SU-DHL-6 (cell line): ENCODE measurements around the gene ROS1.

Experiments
- EZH2phosphoT487 ChIP-seq: fragments of 200-600 bp; sonication (generic), shearing (Covaris generic); conservative IDR thresholded peaks from 2 replicates; pipeline ENCODE4 v1.6.1; 2018; ENCODE audit warnings: mild to moderate bottlenecking, antibody characterized with exemption, low read length, moderate library complexity, mixed read lengths
- TF ChIP-seq, protein P1 (sequence below): fragments of 200-600 bp; sonication (generic); IDR thresholded peaks from one replicate; pipeline ENCODE4 v1.5.1; 2017; ENCODE audit warnings: antibody characterized with exemption, mild to moderate bottlenecking, low read length, moderate library complexity; ENCODE audit not compliant: insufficient read depth, poor library complexity, severe bottlenecking

- TF ChIP-seq, protein P1, sequence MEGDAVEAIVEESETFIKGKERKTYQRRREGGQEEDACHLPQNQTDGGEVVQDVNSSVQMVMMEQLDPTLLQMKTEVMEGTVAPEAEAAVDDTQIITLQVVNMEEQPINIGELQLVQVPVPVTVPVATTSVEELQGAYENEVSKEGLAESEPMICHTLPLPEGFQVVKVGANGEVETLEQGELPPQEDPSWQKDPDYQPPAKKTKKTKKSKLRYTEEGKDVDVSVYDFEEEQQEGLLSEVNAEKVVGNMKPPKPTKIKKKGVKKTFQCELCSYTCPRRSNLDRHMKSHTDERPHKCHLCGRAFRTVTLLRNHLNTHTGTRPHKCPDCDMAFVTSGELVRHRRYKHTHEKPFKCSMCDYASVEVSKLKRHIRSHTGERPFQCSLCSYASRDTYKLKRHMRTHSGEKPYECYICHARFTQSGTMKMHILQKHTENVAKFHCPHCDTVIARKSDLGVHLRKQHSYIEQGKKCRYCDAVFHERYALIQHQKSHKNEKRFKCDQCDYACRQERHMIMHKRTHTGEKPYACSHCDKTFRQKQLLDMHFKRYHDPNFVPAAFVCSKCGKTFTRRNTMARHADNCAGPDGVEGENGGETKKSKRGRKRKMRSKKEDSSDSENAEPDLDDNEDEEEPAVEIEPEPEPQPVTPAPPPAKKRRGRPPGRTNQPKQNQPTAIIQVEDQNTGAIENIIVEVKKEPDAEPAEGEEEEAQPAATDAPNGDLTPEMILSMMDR, result no peak
- TF ChIP-seq EZH2phosphoT487, result no peak
Measured at GRCh38 chr6:117404548-117404947, 21.2 kb downstream of the ROS1 start.
